NCI-H2029 (cell line): Measurements from ENCODE around the gene ASPG.

Source experiments
- DNase-seq: peaks from one replicate; lab custom pipeline; 2025; lab: John Stamatoyannopoulos, UW

The ASPG gene

DNA sequence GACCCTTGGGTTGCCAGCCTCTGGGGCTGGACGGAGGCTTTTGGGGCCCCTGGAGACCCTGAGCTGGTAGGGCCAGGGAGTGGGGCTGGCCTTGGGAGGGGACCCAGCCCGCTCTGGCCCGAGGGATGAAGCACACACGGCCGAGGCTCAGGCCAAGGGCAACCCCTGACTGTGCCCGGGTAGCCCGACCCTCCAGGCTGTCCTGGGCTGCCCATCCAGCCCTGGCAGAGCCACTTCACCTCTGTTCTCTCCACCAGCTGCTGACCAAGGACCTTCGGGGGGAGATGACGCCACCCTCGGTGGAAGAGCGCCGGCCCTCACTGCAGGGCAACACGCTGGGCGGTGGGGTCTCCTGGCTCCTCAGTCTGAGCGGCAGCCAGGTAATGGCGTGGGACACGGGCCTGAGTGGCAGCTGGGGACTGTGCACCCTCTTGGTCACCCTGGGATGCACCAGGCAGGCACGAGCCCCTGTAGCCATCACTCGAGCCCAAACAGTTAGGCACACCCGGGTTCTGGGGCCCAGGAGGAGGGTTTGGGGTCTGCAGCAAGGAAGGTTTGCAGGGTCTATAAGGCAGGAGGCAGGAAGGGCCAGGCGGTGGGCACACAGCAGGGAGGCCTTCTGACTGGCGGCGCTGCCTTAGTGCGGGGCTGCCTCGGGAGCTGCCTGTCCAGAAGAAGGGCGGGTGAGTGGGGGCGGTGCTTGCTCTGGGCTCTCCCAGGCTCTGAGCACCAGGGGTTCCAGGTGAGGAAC lies 19.7 kb downstream of the ASPG start:
- no peak for DNase-seq

DNA sequence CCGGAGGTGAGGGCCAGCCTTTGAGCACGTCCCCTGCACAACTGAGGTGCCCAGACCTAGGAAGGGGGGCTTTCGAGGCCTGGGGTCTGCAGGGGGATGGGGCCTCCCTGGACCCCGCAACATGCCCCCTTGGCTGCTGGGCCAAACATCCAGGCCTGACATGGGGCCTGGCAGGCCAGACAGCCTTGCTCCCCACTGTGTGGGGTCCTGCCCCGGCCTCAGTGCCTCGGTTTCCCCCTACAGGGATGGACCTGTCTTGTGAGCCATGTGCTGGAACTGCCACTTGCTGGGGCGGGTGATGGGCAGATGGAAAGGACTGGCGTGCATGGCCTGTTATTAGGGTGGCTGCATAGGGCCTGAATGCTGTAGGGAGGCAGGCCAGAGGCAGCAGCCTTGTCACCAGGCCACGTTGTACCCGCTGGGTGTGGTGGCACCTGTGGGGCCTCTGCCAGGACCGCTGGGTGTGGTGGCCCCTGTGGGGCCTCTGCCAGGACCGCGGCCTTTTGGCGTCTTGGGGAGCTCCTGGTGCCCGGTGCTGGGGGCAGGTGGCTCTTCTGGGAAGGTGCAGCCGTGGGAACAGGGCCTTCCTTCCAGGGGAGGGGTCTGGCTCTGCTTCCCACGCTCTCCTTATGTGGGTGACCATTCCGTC lies 20.4 kb downstream of the ASPG start:
- no peak for DNase-seq

DNA sequence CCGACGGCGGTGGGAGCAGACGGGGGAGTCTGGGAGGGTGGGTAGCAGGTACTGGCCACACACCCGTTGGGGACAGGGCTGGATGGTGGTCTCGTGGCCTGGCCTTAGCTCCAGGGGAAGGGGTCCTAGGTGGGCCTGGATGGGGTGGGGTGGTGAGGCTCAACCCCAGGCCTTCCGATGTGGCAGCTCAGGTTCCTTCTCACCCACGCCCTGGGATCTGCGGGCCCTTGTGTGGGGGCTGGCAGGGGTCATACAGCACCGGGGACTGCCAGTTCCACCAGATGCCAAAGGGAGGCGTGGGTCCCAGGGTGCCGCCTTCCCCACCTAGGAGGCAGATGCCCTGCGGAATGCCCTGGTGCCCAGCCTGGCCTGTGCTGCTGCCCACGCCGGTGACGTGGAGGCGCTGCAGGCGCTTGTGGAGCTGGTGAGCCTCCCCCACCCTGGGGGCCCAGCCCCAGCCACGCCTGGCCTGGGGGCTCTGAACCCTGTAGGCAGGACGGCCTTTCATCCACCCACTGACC lies 21.0 kb downstream of the ASPG start:
- DNase-seq = no peak

DNA sequence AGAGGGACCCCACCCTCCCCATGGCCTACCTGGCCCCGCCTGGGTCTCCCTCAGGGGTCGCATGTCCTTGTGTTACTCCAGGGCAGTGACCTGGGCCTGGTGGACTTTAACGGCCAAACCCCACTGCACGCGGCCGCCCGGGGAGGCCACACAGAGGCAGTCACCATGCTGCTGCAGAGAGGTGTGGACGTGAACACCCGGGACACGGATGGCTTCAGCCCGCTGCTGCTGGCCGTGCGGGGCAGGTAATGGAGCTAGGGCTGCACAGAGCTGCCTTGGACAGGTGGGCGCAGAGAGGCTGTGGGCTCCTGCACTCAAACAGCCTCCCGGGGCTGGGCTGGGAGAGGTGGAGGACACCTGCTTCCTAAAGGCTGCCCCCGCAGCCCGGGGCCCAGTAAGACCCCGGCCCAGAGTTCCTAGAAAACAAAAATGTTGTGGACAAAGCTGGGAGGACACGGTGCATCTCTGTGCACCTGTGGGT lies 21.6 kb downstream of the ASPG start:
- DNase-seq = no peak

DNA sequence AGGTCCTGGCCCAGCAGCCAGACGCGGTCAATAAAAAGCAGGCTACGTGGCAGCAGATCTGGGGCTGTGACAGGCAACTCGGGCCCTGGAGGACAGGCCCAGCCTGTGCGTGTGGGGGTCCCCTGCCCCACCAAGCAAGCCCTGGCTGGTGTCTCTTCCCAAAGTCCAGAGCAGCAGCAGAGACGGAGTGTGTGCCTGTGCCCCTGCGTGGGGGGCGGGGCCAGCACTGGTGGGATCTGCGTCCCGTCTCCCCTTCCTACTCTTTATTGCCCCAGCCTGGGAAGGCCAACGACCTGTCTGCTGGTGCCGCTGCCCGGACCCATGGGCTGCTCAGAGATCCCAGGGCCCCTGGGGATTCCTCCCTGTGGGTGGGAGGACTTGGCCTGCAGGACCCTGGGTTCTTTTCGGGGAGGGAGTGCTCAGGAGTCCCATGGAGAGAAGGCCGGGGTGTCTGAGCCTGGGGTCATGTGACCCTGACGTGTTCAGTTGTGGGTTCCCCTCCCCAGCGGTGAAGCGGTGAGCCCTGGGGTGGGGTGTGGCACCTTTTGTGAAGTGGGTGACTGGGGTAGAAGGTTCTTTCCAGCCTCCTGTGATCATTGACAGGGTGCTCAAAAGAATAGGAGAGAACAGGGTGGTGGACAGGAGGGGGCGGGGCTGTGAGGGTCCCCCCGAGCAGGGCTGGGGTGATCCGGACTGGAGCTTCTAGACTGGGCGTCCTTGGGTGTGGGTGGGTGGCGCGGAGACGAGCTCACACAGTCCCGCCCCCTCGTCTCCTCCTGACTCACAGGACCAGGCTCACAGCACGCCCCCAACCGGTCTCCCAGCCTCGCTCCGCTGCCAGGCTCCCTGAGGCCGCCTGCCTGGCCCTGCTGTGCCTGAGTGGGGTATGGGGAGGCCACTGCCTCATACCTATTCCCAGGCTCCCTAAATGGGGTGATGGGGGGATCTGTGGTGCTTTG lies 22.4 kb downstream of the ASPG start:
- no peak for DNase-seq

DNA sequence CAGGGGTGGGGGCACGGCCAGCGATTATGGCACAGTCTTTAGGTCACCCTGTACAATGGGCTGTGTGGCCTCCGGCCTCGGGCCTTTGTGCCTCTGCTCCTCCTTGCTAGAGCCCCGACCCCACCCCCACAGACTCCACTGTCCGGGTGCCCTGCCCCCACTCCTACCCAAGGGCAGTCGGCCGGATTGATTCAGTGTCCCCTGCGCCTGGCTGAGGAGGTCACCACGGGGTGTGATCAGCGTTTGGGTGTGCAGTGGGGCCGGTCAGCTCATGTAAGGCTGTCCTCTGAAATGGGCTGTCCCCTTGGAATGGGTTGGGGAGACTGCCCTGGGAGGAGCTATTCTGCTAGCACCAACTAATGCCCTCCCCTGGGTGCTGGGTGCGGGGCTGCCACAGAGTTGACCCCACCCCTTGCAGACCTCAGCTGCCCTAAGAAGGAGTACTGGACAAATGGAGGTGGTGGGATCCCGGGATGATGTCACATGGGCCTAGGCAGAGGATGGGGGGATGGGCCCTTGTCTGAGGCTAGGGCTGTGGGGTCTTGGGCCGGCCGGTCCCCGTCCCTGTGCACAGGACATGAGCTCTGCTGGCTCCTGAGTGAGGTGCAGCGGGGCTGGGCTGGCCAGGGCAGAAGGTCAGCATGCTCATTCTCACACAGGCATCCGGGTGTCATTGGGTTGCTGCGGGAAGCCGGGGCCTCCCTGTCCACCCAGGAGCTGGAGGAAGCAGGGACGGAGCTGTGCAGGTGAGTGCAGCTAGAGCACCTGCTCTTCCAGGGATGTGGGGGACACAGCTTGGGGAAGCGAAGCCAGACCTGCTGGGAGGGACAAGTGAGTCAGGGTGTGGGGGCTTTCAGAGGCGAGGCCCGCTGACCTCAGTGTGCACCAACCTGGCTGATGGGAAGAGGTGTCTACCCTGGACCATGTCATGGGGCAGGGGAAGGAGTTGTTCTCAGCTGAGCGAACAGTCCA lies 23.4 kb downstream of the ASPG start:
- DNase-seq = no peak

DNA sequence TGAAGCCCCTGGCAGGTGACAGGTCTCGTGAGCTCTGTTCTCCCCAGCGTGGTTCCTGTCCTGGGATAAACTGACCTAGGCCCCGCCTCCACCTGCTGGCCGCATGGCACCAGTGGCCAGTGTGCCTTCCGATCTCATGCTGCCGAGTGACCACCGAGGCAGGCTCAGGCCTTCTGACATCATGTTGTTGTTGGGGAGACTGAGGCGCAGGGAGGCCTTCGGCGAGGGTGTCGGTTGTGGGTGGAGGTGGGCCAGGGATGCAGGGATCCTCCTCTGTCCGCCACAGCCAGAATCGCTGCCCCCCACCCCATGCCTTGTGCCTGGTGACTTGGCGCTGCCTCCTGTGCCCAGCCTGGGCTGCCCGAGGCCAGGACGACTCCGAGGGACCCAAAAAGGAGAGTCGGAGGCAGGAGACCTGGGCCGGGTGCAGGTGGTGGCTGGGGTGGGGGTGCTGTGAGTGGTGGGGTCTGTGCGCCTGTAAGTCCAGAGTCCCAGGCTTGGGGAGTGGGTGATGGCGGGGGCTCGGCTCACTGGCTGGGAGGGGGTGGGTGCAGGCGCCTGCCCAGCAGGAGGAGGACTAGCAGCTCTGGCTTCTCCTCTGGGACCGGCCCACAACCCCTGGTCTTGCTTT lies 24.3 kb downstream of the ASPG start:
- no peak for DNase-seq

DNA sequence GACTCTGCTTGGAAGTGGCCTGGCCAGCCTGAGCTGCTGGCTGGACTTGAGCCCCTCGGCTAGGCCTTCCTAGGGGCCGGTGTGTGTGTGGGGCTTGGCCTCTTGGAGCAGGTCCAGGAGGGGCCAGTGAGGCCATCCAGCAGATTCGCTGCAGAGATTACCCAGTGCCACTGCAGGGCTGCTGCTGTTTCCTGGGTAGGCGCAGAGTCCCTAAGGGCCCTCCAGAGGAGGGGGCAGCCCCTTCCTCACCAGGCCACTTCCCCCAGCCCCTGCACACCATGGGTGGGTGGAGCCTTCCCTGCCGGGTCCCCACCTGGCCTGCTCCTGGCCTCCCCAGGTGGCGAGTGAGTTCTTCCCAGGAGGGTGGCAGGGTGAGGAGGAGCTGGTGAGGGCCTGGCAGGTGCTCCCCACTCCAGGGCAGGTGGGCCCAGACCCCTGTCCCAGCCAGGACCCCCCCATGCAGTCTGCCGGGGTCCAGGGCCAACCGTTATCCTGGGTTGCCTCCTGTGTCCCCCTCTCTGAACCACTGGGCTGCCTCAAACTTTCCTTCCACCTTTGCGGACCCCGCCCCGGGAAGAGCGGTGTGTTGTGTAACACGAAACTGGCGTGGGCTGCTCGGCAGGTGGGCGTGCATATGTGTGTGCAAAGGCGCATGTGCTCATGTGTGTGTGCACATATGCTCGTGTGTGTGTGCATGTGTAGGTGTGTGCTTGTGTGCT lies 25.1 kb downstream of the ASPG start:
- no peak for DNase-seq

DNA sequence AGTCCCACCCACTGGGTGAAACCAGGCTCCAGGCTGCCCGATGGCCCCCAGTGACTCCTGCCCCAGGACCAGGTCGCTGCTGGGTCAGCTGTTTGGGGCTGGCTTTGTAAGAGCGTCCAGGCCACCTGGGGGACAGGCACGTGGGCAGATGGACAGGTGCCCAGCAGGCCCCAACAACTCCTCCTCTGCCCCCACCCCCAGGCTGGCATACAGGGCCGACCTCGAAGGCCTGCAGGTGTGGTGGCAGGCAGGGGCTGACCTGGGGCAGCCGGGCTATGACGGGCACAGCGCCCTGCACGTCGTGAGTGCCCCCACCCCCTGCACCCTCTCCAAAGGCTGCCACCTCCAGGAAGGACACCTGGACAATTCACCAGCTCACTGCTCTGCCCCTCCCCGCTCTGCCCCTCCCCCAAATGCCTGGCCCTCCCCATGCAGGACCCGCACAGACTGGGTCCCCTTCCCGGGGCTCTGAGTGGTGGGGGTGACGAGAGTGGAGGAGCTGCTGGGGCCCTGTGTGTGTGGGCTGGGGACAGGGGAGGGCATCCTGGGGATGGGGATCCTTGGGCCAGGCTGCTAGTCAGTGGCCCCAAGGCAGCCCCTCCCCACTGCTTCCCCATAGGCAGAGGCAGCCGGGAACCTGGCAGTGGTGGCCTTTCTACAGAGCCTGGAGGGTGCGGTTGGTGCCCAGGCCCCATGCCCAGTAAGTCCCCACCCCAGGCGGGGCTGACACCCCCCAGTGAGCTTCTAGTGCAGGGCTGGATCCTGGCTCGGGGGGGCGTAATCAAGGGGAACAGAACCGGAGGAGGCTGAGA lies 26.0 kb downstream of the ASPG start:
- DNase-seq = no peak

DNA sequence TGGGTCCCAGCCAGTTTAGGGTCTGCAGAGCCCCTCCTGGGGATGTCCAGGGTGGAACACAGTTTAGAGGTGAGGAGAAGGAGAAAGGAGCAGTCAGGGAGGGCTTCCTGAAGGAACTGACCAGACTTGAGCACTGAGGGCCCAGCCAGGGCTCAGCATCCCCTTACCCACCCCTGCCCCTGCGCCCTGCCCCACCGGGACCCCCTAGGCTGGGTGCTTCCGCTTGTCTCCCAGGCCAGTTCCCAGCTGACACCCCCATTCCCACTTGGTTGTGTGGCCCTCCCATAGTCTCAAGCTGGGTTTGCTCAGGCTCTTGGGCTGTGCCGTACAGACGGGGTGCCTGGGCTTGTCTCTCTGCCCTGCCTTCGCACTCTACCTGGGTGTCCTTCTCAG lies 26.6 kb downstream of the ASPG start:
- DNase-seq = no peak

DNA sequence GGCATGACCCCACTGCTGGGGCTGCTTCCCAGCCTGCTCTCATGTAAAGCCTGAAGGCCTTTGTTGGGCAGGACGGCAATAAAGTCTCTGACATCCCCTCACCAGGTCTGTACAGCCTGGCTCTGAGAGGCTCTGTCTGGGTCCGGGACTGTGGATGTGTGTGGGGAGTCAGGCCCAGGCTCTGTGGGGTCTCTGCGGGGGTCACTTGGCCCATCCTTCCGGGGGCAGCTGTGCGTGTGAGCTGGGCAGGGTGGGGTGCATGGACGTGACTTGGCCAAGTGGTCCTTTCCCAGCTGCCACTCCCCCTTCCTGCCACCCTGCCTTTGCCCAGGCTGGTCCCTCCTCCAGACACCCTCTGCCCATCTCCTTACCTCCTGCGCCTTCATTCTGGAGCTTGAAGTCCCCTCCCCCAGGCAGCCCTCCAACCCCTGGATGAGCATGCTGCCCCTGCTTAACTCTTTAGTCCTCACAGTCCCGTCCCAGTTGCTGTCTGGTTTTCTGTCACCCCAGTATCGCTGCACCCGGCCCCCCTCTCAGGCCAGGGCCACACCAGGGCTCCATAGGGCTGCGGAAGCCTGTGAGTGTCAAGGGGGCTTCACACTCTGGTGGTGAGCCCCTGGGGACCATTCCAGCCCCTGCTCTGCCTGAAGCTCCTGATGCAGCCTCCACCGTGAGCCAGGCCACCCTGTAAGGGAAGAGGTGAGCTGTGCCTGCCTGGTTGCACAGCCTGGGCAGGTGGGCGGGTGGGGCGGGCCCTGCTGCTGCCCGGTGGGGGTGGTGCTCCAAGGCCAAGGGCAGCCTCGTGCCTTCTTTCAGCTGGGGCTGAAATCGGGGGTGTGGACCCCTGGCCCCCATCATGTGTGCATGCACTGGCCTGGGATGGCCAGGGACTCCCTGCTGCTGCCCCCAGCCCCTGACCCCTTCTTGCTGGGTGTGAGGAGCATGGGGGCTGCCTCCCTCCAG lies 27.4 kb downstream of the ASPG start:
- no peak for DNase-seq

DNA sequence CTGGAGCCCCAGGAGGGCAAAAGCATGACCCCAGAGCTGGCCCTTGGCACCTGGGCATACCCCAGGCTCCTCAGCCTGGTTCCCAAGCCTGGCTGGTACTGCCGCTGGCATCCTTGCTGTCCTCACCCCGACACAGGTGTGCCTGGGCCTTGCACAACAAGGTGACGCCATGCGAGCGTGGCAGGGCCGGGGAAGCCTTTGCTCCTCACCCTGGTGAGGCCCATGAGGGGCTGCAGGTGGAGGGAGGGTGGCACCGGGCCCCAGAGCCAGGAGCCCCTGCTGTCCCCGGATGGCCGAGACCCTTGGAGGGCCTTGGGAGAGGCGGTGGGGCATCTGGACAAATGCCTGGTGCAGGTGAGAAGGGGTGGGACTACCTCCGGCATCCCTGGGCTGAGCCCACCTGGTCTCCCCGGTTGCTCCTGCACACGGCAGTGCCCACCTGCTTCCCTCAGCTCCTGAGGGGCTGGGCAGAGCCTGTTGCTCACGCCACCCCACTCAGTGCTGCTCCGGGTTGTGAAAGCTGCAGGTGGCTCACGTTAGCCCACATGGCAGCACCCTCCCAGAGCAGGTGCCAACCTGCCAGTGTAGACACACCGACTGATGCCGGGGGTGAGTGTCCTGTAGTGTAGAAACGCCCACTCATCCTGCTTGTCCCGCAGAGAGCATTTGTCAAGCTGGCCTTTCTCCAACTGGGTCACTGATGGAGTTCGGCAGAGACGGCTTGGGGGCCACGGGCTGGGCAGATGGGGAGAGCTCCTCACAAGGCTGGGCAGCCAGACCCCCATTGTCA lies 28.3 kb downstream of the ASPG start:
- DNase-seq = no peak

DNA sequence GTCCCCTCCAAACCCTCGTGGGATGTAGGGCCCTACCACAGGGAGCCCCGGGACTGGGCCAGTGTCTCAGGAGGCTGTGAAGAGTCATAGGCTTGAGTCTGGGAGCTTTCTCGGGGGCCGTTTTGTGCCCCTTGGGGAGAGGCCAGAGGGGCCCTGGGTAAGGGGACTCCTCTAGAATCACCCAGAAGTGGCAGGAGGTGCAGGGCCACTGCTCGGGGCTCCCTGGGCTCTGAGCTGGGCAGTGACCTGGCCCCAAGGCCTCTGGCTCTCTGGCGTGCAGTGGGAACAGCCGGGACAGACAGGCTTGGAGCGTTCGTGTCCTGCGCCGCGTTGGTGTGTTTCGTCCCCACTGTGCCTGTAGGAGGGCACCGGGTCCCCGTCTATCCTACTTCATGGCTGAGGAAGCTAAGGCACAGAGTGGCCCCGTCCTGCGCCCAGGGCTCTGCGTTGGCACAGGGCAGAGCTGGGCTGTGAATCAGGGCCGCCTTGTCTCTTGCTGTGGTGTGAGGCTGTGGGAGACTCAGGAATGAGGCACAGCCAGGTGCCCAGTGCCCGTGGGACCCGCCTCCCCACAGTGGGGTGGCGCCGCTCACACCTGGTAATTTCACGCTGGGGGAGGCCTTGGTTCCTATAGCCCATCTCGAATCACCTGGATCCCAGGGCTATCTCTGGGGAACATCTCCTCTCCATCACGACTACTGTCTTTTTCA lies 29.1 kb downstream of the ASPG start:
- no peak for DNase-seq

DNA sequence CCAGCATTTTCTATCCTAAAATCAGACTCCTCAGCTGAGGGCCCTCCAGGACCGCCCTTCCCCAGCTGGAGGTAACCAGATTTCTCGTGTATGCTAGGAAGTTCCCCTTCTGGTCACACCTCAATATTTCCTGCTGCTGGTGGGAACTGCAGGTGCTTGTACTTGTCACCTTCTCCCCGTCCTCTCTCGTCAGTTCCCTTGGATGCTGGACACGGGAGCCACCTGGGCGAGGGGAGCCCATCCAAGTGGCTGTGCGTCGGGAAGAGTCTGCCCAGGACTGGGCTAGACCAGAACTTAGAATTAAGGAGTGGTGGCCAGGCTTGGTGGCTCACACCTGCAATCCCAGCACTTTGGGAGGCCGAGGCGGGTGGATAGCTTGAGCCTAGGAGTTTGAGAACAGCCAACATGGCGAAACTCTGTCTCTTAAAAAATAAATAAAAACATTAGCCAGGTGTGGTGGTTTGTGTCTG lies 29.7 kb downstream of the ASPG start:
- DNase-seq = no peak

DNA sequence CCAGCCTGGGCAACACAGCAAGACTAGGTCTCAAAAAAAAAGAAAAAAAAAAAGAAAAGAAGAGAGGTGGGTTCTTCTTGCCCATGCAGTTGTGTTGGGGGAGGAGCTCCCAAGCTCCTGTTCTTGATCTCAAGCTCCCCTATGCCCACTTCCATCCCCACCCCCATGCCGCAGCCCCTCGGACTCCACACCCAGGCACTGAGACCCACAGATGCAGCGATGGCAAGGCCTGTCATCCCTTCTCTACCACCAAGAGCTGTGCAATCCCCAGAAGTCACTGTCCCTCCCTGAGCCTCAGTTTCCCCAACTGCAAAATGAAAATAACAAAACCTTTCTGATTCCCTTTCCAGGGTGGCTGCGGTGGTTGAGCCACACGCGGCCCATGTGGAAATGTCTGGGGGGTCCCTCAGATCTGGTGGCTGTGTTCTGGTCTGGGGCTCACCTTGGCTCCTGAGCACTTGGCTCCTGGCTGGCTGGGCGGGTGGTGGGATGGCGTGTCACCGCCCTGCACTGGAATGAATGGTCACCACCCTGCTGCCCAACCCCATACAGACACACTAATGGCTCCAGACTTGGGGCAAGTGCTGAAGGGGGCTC lies 30.3 kb downstream of the ASPG start:
- DNase-seq = no peak

DNA sequence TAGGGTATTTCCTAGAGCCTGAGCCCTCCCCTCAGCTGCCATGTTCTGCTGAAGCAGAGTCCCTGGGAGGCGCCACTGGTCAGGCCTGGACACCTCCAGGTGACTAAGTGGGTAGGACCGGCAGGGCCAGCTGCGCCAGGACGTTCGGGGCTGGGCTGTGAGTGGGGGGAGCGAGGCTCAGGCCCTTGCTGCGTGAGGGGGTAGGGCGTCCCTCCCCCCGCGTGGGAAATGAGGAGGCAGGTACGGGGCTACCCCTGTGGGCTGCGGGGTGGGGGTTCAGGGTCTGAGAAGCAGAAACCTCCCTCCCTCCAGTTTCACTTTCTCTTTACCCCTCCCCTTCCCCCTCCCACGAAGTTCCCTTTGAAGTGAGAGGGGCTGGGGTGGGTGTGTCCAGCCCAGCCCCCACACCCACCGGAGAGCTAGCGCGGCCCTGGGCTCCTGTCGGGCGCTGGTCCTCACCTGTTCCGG lies 30.8 kb downstream of the ASPG start:
- DNase-seq = no peak
